ENCODE measurements around the gene ALKBH4.

ALKBH4 gene

GRCh38 chr7:102429141-102429899 lies 35.3 kb downstream of the ALKBH4 start:
- no peak for DNase-seq (ENCODE audit: low read depth, low spot score)

- no peak for DNase-seq (ENCODE audit: low read depth, low spot score)
These were observed 37.7 kb downstream of the ALKBH4 start for GRCh38 chr7:102427019-102427405.

- DNase-seq (ENCODE audit: low read depth, low spot score): no peak
These were observed 38.2 kb downstream of the ALKBH4 start for GRCh38 chr7:102426268-102427018.

GRCh38 chr7:102425639-102426267 lies 38.9 kb downstream of the ALKBH4 start:
- DNase-seq (ENCODE audit: low read depth, low spot score): no peak

- no peak for DNase-seq (ENCODE audit: low read depth, low spot score)
These were observed 39.9 kb downstream of the ALKBH4 start for GRCh38 chr7:102424787-102425218.

- DNase-seq (ENCODE audit: low read depth, low spot score): no peak
These were observed 40.5 kb downstream of the ALKBH4 start for GRCh38 chr7:102424129-102424551.

- DNase-seq (ENCODE audit: low read depth, low spot score): no peak
These were observed 42.9 kb downstream of the ALKBH4 start for GRCh38 chr7:102421706-102422240.

GRCh38 chr7:102418592-102418991 lies 46.1 kb downstream of the ALKBH4 start:
- no peak for DNase-seq (ENCODE audit: low read depth, low spot score)

GRCh38 chr7:102417105-102417504 lies 47.6 kb downstream of the ALKBH4 start:
- no peak for DNase-seq (ENCODE audit: low read depth, low spot score)

- no peak for DNase-seq (ENCODE audit: low read depth, low spot score)
These were observed 48.3 kb downstream of the ALKBH4 start for GRCh38 chr7:102416406-102416805.

- DNase-seq (ENCODE audit: low read depth, low spot score): no peak
These were observed 48.9 kb downstream of the ALKBH4 start for GRCh38 chr7:102415685-102416225.

GRCh38 chr7:102413611-102414010 lies 51.1 kb downstream of the ALKBH4 start:
- DNase-seq (ENCODE audit: low read depth, low spot score): no peak

GRCh38 chr7:102413091-102413490 lies 51.6 kb downstream of the ALKBH4 start:
- no peak for DNase-seq (ENCODE audit: low read depth, low spot score)

GRCh38 chr7:102412548-102412947 lies 52.1 kb downstream of the ALKBH4 start:
- DNase-seq (ENCODE audit: low read depth, low spot score): peak; percentile 61

- no peak for DNase-seq (ENCODE audit: low read depth, low spot score)
These were observed 53.7 kb downstream of the ALKBH4 start for GRCh38 chr7:102410918-102411317.

- DNase-seq (ENCODE audit: low read depth, low spot score): no peak
These were observed 54.5 kb downstream of the ALKBH4 start for GRCh38 chr7:102410123-102410522.

GRCh38 chr7:102409340-102409739 lies 55.3 kb downstream of the ALKBH4 start:
- DNase-seq (ENCODE audit: low read depth, low spot score): no peak

- DNase-seq (ENCODE audit: low read depth, low spot score): peak; percentile 47
These were observed 56.1 kb downstream of the ALKBH4 start for GRCh38 chr7:102408530-102408929.

- no peak for DNase-seq (ENCODE audit: low read depth, low spot score)
These were observed 56.8 kb downstream of the ALKBH4 start for GRCh38 chr7:102407910-102408309.

All from astrocyte of the hippocampus (primary cell).